HUDEP-2 (cell line): ENCODE results near the gene HASPIN.
A peak's percentile ranks its signal among the peaks of the same experiment; 100 is the strongest.

Experiments used
- DNase-seq, 76 experiments: peaks; one replicate each; lab custom pipeline; 2025; ENCODE audit not compliant: unreplicated experiment in 76 of 76; lab: John Stamatoyannopoulos, UW

The HASPIN gene

DNA sequence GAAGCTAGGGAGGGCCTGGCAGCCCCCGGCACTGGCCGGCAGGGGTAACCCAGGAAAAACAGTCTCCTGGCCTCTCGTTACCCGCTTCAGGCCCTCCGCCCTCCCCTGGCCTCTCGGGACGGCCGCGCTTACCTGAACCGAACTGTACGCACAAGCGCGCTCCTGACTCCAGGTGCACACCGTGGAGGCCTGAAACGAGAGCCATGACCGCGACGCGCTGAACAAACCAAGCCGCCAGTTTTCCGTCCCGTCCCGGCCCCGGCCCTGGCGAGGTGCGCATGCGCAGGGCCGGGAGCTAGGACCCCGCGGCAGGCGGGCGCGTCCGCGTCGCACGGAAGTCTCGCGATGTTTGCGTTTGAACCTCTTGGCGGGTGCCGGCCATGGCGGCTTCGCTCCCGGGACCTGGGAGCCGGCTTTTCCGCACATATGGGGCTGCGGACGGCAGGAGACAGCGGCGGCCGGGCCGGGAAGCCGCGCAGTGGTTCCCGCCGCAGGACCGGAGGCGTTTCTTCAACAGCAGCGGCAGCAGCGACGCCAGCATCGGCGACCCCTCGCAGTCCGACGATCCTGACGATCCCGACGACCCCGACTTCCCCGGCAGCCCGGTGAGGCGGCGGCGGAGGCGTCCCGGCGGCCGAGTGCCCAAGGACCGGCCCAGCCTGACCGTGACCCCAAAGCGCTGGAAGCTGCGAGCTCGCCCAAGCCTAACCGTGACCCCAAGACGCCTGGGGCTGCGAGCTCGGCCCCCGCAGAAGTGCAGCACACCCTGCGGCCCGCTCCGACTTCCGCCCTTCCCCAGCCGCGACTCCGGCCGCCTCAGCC is at the start of gene HASPIN:
Gene HASPIN (plus strand): TSS at position 348 of the 822 bp plus-strand sequence. CDS start 33 bp downstream, at position 381.
- DNase-seq: peak in 73 of 76 experiments; percentile 20 to 91 (median 81)

DNA sequence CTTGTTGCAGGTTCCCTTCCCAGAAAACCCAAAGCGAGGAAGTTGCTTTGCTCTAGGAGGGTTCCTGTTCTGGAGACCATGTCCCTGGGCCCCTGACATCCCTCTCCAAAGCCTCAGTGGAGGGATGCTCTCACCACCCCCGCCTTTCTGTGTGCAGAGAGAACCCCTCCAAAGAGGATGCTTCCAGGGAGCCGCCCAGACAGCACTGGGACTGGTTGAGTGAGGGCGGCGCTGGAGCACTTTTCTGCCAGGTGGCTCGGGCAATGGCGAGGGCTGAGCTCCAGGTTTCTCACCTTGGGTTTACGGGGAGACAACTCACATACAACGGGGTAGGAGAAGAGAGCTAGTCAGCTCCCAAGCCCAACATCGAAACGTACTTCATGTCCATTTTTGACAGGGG is 47.8 kb upstream of the HASPIN start:
- no peak for DNase-seq

DNA sequence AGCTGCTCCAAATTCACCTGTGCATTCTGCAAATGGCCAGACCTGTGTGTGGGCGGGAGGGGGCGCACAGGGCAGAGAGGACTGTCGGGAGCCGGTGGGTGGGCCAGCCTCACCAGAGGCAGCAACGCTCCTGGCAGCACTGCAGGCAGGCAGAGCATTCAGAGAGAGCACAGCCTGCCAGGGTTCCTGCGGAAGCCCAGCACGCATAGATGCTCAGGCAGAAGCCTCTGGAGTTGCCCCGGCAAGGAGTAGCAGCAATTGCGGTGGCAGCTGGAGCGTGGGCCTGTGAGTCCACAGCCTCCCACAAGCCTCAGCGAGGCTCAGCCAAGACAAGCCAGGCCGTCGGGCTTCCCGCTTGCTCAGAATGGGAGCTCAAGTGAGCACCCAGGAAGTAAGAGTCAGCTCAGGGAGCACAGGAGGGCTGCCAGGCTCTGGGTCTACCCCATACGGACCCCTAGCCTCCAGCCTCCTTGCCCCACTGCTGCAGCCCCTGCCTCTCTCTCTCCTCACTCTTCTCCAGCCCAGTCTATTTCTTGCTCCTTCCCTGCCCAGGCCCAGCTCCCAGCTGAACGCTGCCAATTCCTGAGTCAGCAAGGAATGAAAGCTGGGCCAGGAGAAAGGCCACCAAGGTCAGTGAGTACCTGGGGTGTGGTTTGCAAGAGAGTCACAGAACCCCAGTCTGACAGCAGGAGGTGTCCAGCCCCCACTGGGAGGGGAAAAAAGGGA is 45.4 kb upstream of the HASPIN start:
- DNase-seq: no peak

DNA sequence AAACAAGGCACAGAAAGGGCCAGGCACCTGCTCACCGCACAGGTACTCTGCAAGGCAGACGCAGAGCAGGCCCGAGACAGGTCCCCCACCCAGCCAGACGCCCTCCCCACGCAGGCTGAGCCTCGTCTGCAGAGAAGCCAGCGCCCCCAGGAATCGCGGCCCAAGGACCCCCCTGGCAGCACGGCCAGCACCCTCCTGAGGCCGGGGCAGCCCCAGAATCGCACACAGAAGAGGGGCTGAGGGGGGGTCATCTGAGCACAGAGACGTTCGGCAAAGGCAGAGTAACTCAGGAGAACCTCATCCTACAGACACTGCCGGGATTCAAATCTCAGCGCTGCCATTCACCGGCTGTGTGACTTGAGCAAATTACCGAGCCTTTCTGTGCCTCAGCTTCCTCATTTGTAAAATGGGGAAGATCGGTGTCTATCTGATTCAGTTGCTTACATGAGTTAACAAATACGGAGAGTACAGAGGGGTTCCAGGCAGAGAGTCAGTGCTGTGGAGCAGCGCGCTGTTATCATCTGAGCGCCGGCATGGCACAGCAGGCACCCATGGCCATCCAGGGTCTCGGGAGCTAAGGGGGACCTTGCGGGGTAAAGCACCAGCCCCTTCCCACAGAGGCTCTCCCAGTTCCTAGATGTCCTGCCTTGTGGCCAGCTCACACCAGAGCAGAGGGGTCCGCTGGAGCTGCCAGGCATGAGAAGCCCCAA is 44.7 kb upstream of the HASPIN start:
- no peak for DNase-seq

DNA sequence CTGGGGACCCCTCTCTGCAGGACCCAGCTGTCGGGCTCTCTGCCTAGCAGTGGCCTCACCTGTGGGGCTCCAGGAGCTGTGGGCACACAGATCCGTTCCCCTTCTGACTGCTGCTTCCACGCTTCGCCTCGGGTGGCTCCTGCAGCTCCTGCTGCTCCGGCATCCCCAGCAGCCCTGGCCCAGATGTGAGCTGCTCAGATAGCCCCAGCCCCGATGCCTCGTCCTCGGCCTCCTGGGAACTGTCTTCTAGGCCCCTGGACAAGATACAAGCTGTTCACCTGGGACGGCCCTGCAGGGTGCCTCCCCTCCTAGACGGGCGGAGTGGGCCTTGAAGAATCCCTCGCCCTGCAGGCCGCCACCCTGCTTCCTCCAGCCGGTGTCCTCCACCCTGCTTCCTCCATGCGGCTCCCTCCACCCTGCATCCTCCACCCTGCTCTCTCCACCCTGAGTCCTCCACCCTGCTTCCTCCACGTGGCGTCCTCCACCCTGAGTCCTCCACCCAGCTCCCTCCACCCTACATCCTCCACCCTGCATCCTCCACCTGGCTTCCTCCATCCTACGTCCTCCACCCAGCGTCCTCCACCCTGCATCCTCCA is 44.1 kb upstream of the HASPIN start:
- DNase-seq: peak in 1 of 76 experiments; percentile 3

DNA sequence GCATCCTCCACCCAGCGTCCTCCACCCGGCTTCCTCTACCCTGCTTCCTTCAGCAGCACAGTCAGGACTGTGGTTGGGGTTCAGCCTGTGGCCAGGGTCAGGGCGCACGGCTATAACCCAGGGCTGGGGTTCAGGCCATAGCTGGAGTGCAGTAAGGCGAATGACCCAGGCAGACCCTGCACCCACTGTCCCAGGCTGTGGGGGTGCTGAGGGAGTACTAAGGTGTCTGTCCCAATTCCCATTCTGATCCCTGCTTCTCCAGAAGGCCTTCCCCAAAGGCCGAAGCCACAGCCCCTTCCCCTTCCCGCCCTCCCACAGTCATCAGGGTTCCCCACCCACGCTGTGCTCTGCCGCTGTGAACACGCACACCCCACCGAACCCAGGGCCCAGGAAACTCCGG is 42.6 kb upstream of the HASPIN start:
- DNase-seq: no peak

DNA sequence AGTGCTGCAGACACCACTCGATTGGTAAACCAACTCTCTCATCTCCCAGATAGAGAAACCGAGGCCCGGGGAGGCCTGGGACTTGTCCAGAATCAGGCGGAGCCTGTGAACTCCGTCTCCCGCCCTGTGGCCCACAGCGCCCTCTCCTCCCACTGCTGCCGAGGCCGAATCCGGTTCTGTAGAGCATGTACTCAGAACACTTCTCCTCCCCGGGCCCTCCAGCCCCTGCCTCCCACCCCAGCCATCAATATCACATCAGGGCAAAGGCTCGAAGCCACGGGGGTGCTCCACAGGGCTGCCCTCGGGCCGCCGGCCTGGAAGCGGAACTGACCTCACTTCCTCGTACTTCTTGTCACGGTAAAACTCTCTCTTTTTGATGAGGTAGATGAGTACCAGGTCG is 42.1 kb upstream of the HASPIN start:
- DNase-seq: no peak

DNA sequence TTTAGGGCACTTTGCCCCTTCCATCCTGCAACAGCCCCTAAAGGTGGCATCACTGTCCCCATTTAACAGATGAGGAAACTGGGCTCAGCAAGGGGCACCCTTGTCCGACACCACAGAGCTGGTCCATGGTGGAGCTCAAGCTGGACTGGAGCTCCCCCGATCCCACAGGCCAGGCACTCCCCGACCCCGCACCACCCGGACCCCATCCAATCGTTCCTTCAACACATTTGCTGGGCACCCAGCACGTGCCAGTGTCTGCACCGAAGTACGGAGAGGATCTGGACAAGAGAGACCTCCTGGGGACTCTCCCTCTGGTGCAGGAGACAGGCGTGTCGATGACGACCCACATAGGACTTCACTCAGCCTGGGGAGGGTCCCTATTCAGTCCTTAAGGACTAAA is 41.7 kb upstream of the HASPIN start:
- DNase-seq: no peak

DNA sequence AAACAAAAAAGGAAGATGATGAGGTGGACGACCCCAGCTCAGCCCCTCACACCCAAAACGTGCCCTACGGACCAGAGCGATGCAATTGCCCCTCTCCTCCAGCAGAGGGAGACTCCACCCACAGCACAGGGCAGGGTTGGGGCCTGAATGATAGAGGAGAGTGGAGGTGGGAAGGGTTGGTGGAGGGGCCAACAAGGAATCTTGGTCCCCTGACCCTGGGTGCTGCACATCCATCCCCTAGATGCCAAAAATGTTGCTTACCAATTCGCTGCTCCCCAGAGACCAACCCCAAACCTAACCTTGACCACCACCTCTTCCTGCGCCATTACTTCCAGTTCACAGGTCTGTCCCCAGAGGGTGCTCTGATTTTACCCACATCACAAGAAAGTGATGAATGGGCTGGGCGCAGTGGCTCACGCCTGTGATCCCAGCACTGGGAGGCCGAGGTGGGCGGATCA is 40.6 kb upstream of the HASPIN start:
- DNase-seq: peak in 29 of 76 experiments; percentile 2 to 57 (median 28)

DNA sequence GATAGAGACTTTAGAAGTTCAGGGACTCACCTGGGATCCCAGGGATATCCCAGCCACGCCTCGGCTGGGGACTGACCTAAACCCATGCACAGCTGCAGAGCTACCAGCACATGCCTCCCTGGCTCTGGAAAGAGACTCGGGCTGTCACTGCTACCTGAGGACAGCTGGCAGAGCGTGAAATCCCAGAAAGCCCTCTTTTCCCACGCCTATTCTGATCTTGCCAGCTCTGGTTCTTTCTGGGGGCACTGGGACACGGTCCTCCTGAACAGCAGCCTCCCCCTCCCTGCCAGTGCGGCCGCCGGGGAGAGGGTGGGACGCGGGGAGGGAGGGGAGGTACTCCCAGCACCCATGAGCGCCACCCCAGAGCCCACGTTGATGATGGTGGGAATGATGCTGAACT is 38.5 kb upstream of the HASPIN start:
- DNase-seq: no peak

DNA sequence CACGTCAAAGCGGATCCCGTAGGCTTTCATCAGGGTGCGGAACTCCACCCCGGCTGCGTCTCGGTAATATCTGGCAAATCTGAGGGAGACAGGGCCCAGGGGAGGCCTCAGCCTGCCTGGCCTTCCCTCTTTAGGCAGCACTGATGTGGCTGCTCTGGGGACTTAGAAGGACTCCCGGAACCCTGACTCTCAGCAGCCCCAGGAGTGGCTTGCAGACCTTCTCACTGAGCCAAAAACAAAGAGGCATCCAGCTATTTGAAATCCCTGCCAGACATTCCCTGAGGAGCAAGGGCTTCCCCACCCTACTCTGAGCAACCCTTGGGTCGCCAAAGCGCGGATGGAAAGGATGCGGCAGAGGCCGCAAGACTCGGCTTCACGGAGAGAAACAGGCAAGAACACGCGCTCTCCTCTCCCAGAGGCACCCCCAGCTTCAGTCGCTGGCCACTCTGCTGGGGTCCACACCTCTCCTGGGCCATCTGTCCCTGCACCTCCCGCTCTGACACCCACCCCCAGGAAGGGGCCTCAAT is 35.6 kb upstream of the HASPIN start:
- no peak for DNase-seq

DNA sequence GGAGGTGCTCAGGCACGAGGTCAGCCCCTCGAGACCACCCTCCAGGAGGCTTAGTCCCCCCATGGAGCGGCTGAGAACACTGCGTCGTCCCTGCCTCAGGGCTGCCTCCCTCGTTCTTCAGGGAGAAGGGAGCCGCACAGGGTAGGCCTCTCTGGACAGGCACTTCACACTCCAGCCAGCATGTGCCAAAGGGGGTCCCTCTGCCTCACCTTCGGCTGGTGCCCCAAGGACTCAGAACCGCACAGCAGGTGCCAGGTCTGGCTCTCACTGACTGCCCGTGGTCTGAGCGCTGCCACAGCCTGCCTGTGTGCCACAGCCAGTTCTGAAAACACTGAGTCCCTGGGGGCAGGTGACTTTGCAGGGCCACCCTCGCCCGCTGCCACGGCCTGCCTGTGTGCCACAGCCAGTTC is 34.8 kb upstream of the HASPIN start:
- no peak for DNase-seq

DNA sequence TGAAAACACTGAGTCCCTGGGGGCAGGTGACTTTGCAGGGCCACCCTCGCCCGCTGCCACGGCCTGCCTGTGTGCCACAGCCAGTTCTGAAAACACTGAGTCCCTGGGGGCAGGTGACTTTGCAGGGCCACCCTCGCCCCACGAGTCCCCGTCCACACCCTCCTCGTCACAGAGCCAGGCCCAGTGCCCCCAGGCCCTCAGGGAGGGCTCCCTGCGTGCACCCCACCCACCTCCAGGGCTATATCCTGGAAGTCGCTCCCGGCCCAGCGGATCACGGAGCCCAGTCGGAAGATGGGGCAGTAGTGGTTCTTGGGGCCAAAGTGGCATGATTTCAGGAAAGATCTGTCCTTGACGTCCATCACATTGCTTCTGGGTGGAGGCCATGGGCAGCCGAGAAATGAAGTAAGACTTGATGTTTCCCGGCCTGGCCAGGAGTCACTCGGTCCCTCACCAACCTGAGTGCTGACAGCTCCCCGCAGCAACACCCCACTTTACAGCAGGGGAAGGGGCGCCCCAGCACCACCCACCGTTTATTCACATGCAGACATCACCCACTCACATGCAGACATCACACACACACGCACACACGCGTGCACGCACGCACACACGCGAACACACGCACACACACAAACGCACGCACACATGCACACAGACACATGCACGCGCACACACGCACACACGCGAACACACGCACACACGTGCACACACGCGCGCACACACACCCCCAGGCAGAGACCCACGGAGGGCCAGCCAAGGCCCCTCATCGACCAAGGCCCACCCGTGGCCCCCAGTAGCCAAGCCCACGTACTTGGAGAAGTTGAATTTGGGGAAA is 34.2 kb upstream of the HASPIN start:
- no peak for DNase-seq

DNA sequence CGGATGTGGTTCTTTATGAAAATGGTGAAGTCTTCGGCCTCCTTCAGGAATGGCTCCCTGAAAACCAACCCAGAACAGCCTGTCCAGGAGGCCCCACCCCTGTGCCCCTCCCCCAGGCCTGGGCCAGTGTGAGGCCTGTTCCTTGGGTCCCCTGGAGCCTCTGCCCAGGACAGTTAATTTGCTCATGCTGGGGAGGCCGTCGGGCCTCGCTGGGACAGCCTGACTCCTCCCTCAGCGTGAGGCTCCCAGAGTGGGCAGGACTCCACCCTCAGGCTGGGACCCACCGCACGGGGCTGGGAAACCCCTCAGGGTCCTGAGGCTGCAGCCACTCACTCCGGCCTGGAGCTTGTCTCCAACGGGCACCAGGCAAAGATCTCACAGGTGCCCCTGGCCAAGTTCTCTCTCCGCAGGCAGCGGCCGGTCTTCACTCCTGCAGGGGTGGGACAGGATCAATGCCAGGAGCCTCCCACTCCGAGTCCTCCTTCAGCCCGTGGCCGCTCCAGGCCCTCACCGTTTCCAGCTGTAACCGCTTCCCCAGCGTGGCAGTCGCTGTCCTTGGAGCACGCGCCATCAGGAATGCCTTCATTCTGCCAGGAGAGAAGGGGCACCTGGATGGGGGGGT is 33.5 kb upstream of the HASPIN start:
- DNase-seq: no peak

DNA sequence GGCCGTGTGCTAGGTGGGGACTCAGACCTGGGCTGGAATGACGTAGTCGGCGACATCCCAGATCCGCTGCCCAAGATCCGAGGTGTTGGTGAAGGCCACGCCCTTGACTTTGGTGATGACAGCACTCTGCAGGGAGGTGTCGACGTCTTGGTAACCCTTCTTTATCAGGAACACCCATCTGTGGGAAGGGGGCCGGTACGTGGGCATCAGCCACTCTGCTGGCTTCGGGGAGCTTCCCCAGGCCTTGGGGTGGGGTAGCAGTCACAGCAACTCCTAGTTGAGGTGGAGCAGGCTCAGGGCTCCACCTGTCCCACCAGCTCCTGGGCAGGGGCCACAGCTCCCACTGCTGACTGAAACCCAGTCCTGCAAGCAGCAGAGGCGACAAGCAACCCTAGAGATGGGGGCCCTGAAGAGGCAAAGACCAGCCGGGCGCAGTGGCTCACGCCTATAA is 32.1 kb upstream of the HASPIN start:
- peak in 5 of 76 experiments; percentile 8 to 33 (median 12) for DNase-seq

DNA sequence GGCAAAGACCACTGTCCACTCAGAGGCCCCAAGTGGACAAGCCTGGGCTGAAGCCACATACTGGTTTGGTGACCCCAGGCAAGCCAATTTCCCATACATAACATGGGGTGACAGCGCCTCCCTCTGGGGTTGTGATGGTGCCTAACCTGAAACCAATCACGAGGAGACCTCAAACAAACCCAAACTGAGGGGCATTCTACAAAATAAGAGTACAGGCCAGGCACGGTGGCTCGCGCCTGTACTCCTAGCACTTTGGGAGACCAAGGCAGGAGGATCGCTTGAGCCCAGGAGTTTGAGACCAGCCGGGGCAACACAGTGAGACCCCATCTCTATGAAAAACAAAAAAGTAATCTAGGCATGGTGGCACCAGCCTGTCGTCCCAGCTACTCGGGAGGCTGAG is 31.4 kb upstream of the HASPIN start:
- no peak for DNase-seq

DNA sequence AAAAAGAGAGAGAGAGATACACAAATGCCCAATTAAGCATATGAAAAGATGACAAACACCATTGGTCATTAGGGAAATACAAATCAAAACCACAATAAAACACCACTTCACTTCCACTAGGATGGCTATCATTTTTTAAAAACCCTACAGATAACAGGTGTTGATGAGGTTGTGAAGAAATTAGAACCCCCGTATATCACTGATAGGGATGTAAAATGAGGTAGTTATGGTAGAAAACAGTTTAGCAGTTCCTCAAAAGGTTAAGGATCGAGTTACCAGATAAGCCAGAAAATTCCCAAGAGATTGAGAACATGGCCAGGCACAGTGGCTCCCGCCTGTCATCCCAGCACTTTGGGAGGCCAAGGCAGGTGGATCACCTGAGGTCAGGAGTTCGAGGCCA is 30.6 kb upstream of the HASPIN start:
- DNase-seq: no peak

DNA sequence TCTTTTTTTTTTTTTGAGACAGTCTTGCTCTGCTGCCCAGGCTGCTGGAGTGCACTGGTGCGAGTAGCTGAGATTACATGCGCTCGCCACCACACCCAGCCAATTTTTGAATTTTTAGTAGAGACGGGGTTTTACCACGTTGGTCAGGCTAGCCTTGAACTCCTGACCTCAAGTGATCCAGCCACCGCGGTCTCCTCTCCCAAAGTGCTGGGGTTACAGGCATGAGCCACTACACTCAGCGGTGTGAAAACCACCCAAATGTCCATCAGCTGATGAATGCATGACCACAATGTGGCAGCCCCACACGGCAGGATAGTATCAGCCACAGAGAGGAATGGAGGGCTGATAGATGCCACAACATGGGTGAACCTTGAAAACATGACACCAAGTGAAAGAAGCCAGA is 29.9 kb upstream of the HASPIN start:
- DNase-seq: peak in 9 of 76 experiments; percentile 6 to 27 (median 14)

DNA sequence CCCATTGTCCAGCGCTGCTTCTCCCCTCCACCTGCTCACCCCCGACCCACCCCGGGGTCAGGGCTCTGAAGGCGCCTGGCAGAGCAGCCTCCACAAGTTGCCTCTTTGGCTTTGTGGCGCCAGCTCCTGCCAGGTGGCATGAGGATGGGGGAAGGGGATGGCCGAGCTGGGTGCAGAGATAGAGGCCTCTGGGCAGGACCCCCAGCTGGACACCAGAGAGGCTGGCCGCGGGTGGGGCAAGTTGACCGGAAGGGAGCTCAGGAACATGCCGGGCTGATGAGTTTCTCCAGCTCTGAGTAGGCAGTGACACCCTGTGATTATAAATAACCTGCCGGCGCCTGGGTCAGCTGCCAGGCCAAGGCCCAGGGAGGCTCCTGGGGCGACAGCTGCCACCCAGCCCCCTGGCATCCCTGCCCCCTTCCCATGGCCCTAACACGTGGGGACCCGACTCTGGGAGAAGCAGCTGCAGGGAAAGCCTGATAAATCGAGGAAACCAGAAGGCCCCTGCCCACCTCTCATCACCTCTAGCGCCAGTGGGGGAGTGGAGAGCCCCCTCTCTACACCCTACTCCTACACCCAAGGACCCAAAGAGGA is 28.5 kb upstream of the HASPIN start:
- DNase-seq: no peak
